Transverse colon (tissue), 4 donors: Measurements from ENCODE around the gene VASP. TPM values are rescaled to one million over a fixed set of nuclear protein-coding genes. Genes with fewer than 3 reads are reported as not detected.

Experiments
- DNase-seq: peaks from one replicate; pipeline ENCODE4 v3.0.0-alpha.2; 2019
- H3K27ac ChIP-seq, 4 donors: fragments of 200-600 bp; sonication (generic); 2 replicates each; pipeline ENCODE4 v1.5.1; 2016 to 2018; ENCODE audit warnings: inconsistent platforms in 4 of 4
- H3K27me3 ChIP-seq: fragments of 200-600 bp; sonication (generic); 2 replicates; pipeline ENCODE4 v1.5.1; 2017; ENCODE audit warnings: inconsistent platforms
- H3K36me3 ChIP-seq, 4 donors: fragments of 200-600 bp; sonication (generic); 2 replicates each; pipeline ENCODE4 v1.5.1; 2017 to 2019; ENCODE audit warnings: inconsistent platforms in 4 of 4
- H3K4me1 ChIP-seq, 4 donors: fragments of 200-600 bp; sonication (generic); 2 replicates each; pipeline ENCODE4 v1.5.1; 2017 to 2020; ENCODE audit warnings: inconsistent platforms in 4 of 4
- H3K4me3 ChIP-seq, 4 donors: fragments of 200-600 bp; sonication (generic); 1 replicate in 1 of 4; 2 replicates in 3 of 4; pipeline versions ENCODE4 v1.5.1 to v1.6.1; 2017 to 2019; ENCODE audit warnings: inconsistent platforms in 4 of 4
- H3K9me3 ChIP-seq, 2 donors: fragments of 200-600 bp; sonication (generic); 2 replicates each; pipeline ENCODE4 v1.5.1; 2017 to 2019; ENCODE audit warnings: inconsistent platforms in 2 of 2
- EP300 ChIP-seq: sonication (generic); formaldehyde crosslinking; IDR thresholded peaks from one replicate; pipeline ENCODE4 v1.6.1; 2017; ENCODE audit warnings: antibody characterized with exemption, low read depth
- POLR2A ChIP-seq: fragments of 450-650 bp; IDR thresholded peaks from one replicate; pipeline ENCODE4 v1.6.1; 2016; ENCODE audit warnings: antibody characterized with exemption, mild to moderate bottlenecking, moderate library complexity
- POLR2AphosphoS5 ChIP-seq, 3 donors: sonication (generic); formaldehyde crosslinking; IDR thresholded peaks; one replicate each; pipeline ENCODE4 v1.6.1; 2016; ENCODE audit warnings: antibody characterized with exemption in 3 of 3
- WGBS, 2 donors: methylation state at CpG; one replicate each; pipeline ENCODE4 v1.1.5; 2018; ENCODE audit warnings: low coverage in 1 of 2; 5-methylcytosine and 5-hydroxymethylcytosine counted together
- in situ Hi-C, 4 donors: fragments of 200-750 bp; cut with MboI; loops; one replicate each; pipeline versions ENCODE4 v1.15.0 to v1.15.1; 2017; ENCODE audit warnings: low sequenced_read_pairs in 3 of 4, low pct_ligation_motif_present in 1 of 4, low pct_unique_long_range_greater_than_20kb in 1 of 4
- intact Hi-C: fragments of 100-400 bp; cut with DNase I; formaldehyde crosslinking; loops from one replicate; pipeline ENCODE4 v1.15.1; 2023; ENCODE audit warnings: low total_unique reads
- total RNA-seq, 4 donors: library from RNA; depleted of rRNA; stranded (reverse); fragments of >200 nt; gene quantifications; one replicate each; pipeline ENCODE4 v1.1.0, GENCODE V29; 2016
- TF ChIP-seq, protein P1 (sequence below), 5 experiments: fragments of 200-600 bp in 3 of 5; fragments of 450-650 bp in 2 of 5; sonication (generic) in 3 of 5; IDR thresholded peaks; 1 replicate in 2 of 5; 2 replicates in 3 of 5; pipeline ENCODE4 v1.5.1; 2016 to 2017; ENCODE audit warnings: antibody characterized with exemption in 5 of 5, inconsistent platforms in 3 of 5, mild to moderate bottlenecking in 2 of 5, moderate library complexity in 1 of 5

VASP gene
- total RNA-seq, 4 donors from 2014 or later, result 167 to 465 (median 204) TPM

DNA sequence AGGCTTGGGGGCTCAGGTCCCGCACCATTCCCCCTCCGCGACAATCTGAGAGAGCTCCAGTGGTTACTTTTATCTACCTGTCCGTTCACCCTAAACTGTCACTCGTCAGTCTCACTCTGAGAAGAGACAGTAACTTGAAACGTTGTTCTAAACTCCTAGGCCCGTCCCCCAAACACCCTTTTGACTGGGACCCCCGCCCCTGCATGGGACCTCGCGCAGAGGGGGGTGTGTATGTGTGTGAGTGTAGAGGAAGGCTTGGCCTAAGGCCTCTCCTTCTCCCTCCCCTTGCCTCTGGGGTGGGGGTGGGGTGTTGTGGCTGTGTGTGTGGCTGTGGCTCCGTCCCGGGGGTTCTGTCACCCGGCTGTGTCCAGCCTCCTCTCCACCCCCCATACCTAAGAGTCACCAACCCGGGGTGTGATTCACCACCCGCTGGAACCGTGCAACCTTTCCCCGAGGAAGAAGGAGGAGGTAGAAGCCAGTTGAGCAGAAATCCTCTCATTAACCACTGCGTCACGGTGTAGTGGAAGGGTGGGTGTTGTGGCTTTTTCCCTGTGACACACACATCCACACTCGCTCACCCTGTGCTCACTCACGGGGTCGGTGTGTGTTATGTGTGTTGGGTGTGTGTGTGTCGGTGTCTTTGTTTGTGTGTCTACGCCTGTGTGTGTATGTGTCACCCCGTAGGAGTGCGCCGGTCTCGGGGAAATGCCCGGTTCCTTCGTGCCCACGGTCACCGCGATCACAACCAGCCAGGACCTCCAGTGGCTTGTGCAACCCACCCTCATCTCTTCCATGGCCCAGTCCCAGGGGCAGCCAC lies 37.1 kb upstream of the VASP start:
- H3K4me1 ChIP-seq, result peaks cover 19 to 35% (median 22%) of the 10 kb centered on the region in 4 donors

DNA sequence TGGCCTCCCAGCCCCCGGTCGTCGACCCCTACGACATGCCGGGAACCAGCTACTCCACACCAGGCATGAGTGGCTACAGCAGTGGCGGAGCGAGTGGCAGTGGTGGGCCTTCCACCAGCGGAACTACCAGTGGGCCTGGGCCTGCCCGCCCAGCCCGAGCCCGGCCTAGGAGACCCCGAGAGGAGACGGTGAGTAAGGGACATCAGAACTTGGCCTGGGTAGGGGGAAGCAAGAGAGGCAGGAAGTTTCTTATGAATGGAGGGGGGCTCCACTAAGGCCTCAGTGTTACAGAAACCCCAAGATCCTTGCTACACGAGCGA lies 36.6 kb upstream of the VASP start:
- Histone ChIP-seq H3K9me3 (no peaks in the 10 kb centered on the region), H3K4me3 (no peak overlapping the region), H3K27me3 (peaks cover 40% of the 10 kb centered on the region), H3K4me1 (peaks cover 19 to 35% (median 22%) of the 10 kb centered on the region in 4 donors), H3K27ac (no peak overlapping the region), H3K36me3 (no peaks in the 10 kb centered on the region)
- DNase-seq, result no peak
- WGBS, 2 donors, result 88% methylated on average over 15 of the region's 15 CpGs; no CpG with 5 or more reads in 1 of the 2 donors
- in situ Hi-C loops (no loop called here), intact Hi-C loops (no loop called here)
- TF ChIP-seq, protein P1, sequence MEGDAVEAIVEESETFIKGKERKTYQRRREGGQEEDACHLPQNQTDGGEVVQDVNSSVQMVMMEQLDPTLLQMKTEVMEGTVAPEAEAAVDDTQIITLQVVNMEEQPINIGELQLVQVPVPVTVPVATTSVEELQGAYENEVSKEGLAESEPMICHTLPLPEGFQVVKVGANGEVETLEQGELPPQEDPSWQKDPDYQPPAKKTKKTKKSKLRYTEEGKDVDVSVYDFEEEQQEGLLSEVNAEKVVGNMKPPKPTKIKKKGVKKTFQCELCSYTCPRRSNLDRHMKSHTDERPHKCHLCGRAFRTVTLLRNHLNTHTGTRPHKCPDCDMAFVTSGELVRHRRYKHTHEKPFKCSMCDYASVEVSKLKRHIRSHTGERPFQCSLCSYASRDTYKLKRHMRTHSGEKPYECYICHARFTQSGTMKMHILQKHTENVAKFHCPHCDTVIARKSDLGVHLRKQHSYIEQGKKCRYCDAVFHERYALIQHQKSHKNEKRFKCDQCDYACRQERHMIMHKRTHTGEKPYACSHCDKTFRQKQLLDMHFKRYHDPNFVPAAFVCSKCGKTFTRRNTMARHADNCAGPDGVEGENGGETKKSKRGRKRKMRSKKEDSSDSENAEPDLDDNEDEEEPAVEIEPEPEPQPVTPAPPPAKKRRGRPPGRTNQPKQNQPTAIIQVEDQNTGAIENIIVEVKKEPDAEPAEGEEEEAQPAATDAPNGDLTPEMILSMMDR (IDR thresholded peaks at IDR 0.05), result no peak
- no peak for TF ChIP-seq POLR2AphosphoS5 (IDR thresholded peaks at IDR 0.05)
- TF ChIP-seq EP300, result no peak
- no peak for TF ChIP-seq POLR2A

More for the DNA sequence above, 37.1 kb upstream of the VASP start:
- 33 to 36% methylated on average over 3 to 33 of the region's 33 CpGs for WGBS, 2 donors
- no peaks in the 10 kb centered on the region for H3K9me3 ChIP-seq
- DNase-seq, result peak; percentile 41
- H3K27me3 ChIP-seq, result peaks cover 36% of the 10 kb centered on the region
- no peaks in the 10 kb centered on the region for H3K36me3 ChIP-seq
- intact Hi-C loops (no loop called here), in situ Hi-C loops (no loop called here)
- TF ChIP-seq POLR2A, result no peak
- peak in 1 of 3 donors; percentile 9 for TF ChIP-seq POLR2AphosphoS5 (IDR thresholded peaks at IDR 0.05)
- peak overlapping the region; percentile 52 to 83 (median 67) for H3K4me3 ChIP-seq
- peak overlapping the region; percentile 92 to 98 (median 96) for H3K27ac ChIP-seq

DNA sequence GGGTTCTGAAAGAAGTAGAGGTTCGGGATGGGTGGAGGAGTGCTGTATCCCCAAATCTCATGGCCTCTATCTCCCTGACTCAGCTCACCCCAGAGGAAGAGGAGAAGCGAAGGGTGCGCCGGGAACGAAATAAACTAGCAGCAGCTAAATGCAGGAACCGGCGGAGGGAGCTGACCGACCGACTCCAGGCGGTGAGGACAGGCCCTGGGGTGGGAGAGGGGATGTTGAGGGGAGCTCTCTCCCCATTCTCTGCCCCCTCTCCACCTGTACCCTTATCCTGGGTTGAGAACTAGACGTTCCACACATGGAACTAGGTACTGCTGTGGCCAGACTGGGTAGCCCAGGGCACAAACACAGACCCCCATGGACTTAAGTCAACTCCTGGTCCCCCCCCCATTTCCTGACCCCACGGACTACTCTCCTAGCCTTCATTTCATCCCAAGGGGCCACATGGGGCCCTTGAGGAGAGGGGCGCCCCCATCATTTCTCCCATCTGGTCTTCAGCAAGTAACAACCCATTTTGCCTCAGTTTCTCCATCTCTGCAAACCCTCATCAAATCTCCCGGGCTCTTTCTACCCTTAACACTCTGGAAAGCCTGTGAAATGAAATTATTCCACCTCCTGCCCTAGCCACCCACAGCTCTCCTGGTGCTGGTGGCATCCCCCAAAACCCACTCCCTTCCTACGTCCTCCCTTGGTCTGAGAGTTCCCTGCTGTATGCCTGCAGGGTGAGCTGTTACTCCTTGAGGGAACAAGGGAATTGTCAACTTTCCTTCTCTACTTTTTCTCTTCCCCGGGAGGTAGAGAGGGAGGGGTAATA lies 36.0 kb upstream of the VASP start:
- intact Hi-C loops (no loop called here), in situ Hi-C loops (no loop called here)
- 75 to 84% methylated on average over 10 to 16 of the region's 16 CpGs for WGBS, 2 donors
- no peak for DNase-seq
- no peaks in the 10 kb centered on the region for H3K36me3 ChIP-seq
- no peak overlapping the region for H3K27ac ChIP-seq
- H3K27me3 ChIP-seq, result peaks cover 45% of the 10 kb centered on the region
- peaks cover 19 to 35% (median 22%) of the 10 kb centered on the region in 4 donors for H3K4me1 ChIP-seq
- H3K9me3 ChIP-seq, result no peaks in the 10 kb centered on the region
- no peak overlapping the region for H3K4me3 ChIP-seq
- TF ChIP-seq POLR2A (no peak), EP300 (no peak), POLR2AphosphoS5 (IDR thresholded peaks at IDR 0.05) (no peak)
- TF ChIP-seq, protein P1 (IDR thresholded peaks at IDR 0.05), result no peak

DNA sequence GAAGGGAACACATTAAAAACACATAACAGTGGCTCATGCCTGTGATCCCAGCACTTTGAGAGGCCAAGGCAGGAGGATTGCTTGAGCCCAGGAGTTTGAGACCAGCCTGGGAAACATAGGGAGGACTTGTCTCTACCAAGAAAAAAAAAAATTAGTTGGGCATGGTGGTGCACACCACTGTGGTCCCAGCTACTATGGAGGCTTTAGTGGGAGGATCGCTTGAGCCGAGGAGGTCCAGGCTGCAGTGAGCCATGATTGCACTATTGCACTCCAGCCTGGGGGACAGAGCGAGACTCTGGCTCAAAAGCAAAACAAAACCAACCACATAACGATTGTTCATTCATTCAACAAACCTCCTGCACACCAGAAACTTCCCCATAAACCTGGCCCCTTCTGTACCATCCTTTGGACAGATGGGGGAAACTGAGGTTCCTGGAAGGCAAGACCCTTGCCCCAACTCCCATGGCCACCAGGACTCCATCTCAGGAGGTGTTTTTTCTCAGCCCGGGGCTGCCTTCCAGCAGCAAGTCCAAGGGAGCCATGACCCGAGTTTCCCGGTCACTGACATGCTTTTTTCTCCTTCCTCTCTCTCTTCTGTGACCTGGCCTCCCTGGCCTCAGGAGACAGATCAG lies 35.2 kb upstream of the VASP start:
- in situ Hi-C loops (no loop called here), intact Hi-C loops (no loop called here)
- Histone ChIP-seq H3K27me3 (peaks cover 49% of the 10 kb centered on the region), H3K27ac (no peak overlapping the region), H3K36me3 (no peaks in the 10 kb centered on the region), H3K4me1 (peaks cover 17 to 33% (median 20%) of the 10 kb centered on the region in 4 donors), H3K9me3 (no peaks in the 10 kb centered on the region), H3K4me3 (no peak overlapping the region)
- 50 to 80% methylated on average over 1 to 7 of the region's 7 CpGs for WGBS, 2 donors
- TF ChIP-seq POLR2AphosphoS5 (IDR thresholded peaks at IDR 0.05) (no peak), EP300 (no peak), POLR2A (no peak)
- TF ChIP-seq, protein P1 (IDR thresholded peaks at IDR 0.05), result no peak
- DNase-seq, result no peak
